AG09319 (cell line): Measurements from ENCODE around the gene PRKG2.
"Not testable (repeated sequence)": the region's sequence is repeated elsewhere in the genome, so short reads cannot be mapped to it uniquely, and the experiment has no call there.

ENCODE experiments used
- DNase-seq: peaks from one replicate; pipeline ENCODE4 v3.0.0-alpha.2; 2010; ENCODE audit warnings: low read depth; ENCODE audit errors: extremely low read depth
- CTCF ChIP-seq: IDR thresholded peaks from 2 replicates; pipeline ENCODE4 v1.5.1; 2011; ENCODE audit warnings: low read depth, mild to moderate bottlenecking, inconsistent platforms, low read length, moderate library complexity

PRKG2 gene

GRCh38 chr4:81173213-81173612 lies 41.8 kb downstream of the PRKG2 start:
- TF ChIP-seq CTCF: no peak
- DNase-seq: no peak

GRCh38 chr4:81166458-81167160 lies 48.4 kb downstream of the PRKG2 start:
- no peak for TF ChIP-seq CTCF
- DNase-seq: no peak

DNA sequence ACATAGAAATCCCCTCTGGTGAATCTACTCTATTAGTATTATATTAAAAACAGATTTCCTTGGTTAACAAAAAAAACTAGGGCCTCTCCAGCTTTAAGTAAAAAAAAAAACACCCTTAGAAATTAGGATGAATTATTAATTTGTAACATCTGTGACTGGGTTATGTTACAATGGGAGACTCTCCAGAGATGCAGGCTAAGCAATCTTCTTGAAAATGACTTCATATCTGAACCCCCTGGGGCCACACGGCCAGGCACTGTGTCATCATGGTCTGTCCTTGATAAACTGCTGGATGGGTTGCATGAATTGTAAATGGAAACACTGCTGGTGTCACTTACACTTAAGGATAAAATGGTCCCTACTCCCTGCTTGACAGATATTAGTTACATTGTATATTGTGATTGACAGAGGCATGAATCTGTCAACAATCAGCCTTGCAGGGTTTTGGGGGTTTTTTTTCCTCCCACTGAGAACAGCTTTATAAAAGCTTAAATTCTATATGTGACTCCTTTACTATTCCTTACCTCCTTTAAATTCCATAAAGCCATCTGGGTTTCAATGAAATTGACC lies 49.1 kb downstream of the PRKG2 start:
- TF ChIP-seq CTCF: no peak
- peak; percentile 56 for DNase-seq

DNA sequence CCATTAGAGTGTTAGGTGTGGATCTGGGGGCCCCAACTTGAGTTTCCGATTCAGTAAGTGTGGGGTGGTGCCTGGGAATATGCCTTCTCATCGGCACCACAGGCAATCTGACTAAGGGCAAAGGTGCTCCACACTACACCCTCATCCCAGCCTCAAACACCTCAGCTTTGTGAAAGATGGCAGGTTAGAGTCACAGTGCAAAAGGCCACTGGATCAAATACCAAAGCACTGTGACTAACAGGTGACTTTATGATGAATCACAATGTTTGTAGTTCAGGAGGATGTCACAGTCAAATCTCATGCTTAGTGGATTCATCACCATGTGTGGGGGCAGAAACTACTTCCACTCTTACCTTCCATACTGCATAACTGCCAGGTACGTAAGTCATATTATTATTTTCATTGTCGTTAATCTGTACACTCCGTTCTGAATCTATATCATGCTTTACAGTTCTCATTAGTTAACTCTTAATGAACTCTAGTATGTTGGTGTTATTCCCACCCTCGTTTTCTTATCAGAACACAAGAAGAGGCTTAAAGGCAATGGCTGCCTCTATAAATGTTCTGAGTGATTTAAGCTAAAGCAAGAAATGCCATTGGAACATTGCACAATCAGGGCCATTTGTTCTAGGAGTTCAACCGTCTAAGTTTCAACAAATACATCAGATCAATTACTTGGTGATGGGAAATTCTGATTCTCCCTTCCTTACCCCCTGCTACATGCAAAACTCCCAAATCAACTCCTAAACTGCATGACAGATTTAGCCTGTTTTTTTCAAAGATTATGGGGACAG lies 50.2 kb downstream of the PRKG2 start:
- no peak for TF ChIP-seq CTCF
- no peak for DNase-seq

DNA sequence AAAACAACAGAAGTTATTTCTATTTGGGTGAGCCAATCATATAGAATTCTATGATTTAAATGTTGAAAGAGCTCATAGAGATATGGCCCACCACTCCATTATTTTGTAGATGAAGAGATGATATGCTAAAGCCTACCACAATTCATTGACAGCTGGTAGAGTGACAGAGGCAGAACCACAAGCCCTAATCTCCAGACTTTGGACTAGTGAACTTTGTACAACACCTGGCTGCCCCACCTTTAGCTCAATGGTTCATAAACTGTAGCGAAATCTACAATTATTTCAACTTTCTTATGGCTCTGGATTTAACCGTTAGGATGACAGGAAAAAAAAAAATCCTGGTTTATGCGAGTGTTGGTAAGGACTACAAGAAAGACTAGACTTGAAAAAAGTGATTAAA lies 50.9 kb downstream of the PRKG2 start:
- no peak for DNase-seq
- TF ChIP-seq CTCF: no peak

DNA sequence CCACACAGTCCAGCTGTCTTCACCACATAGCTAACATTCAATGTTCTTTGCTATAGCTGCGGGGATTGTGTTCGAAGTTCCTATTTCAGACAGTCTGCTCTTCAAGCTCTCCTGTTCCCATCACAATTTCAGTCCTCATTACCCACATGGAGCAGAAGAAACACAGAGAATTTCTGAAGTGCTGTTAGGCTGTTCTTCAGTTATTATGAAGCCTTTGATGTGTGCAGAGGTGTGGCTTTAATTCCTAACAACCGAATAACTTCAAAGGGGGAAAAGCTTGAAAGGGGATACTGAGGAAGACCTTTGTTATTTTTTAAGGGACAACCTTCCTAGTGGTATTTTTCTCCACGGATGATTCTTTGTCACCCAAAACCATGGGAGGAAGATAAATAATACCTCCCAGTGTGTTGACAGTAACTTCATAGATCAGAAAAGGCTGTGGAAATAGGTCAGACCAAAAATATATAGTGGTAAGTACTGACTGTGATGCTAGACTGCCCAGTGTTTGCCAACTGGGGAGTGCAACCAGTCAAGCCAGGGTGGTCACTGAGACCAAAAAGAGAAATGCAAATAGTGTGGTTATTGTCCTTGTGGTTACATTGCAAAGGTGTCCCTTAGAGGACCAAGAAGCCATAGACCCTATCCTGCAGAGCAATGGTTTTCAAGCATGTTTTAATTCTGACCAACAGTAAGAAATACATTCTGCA lies 52.1 kb downstream of the PRKG2 start:
- TF ChIP-seq CTCF: no peak
- DNase-seq: no peak

- DNase-seq: not testable (repeated sequence)
Observed at GRCh38 chr4:81153714-81154323, 61.2 kb downstream of the PRKG2 start.
